ENCODE measurements around the gene PTPRD. TPM values are rescaled to one million over a fixed set of nuclear protein-coding genes. Genes with fewer than 3 reads are reported as not detected.
A peak's percentile ranks its signal among the peaks of the same experiment; 100 is the strongest.

PTPRD gene
- total RNA-seq, 2 donors from 2014 or later: 97.4 to 101 TPM

- 89% methylated on average over 1 of the region's 1 CpG; no CpG with 5 or more reads in 1 of the 2 experiments for WGBS, 2 experiments (ENCODE audit: insufficient coverage in 1 of 2, insufficient read length in 1 of 2)
- no peak for TF ChIP-seq CTCF (conservative IDR thresholded peaks at IDR 0.05)
- no peaks in the 10 kb centered on the region for H3K36me3 Mint-ChIP-seq (ENCODE audit: low read depth)
Observed at GRCh38 chr9:8388132-8388531, 2224.7 kb downstream of the PTPRD start.

GRCh38 chr9:8384091-8384490 lies 2228.7 kb downstream of the PTPRD start:
- H3K27me3 Mint-ChIP-seq (ENCODE audit: insufficient read depth): no peaks in the 10 kb centered on the region
- H3K27ac ChIP-seq (ENCODE audit: low read depth, low read length): no peak overlapping the region

More at GRCh38 chr9:8388132-8388531, 2224.7 kb downstream of the PTPRD start:
- H3K4me1 Mint-ChIP-seq: peaks cover 12% of the 10 kb centered on the region
- Histone ChIP-seq H3K27ac (ENCODE audit: low read depth, low read length) (no peak overlapping the region), H3K4me1 (ENCODE audit: control insufficient read depth, insufficient read depth, low read length) (no peaks in the 10 kb centered on the region), H3K9me3 (ENCODE audit: control insufficient read depth, low read length) (no peaks in the 10 kb centered on the region), H3K36me3 (ENCODE audit: control insufficient read depth, insufficient read depth, low read length) (no peaks in the 10 kb centered on the region), H3K9ac (ENCODE audit: extremely low read depth, low read length, poor library complexity, severe bottlenecking) (no peak overlapping the region), H3K4me3 (ENCODE audit: low read length) (no peak overlapping the region), H3K27me3 (ENCODE audit: control insufficient read depth, insufficient read depth, low read length, poor library complexity, severe bottlenecking) (no peaks in the 10 kb centered on the region)
- H3K4me3 Mint-ChIP-seq: no peak overlapping the region
- no peaks in the 10 kb centered on the region for H3K27me3 Mint-ChIP-seq (ENCODE audit: insufficient read depth)
- H3K9me3 Mint-ChIP-seq: no peaks in the 10 kb centered on the region
- H3K27ac Mint-ChIP-seq: no peak overlapping the region
- DNase-seq: no peak

GRCh38 chr9:8382777-8383527 lies 2229.8 kb downstream of the PTPRD start:
- WGBS, 2 experiments (ENCODE audit: insufficient coverage in 1 of 2, insufficient read length in 1 of 2): 55 to 70% methylated on average over 3 to 4 of the region's 4 CpGs
- no peak overlapping the region for H3K27ac ChIP-seq (ENCODE audit: low read depth, low read length)
- DNase-seq: no peak

More at GRCh38 chr9:8384091-8384490, 2228.7 kb downstream of the PTPRD start:
- Histone ChIP-seq H3K9ac (ENCODE audit: extremely low read depth, low read length, poor library complexity, severe bottlenecking) (no peak overlapping the region), H3K27me3 (ENCODE audit: control insufficient read depth, insufficient read depth, low read length, poor library complexity, severe bottlenecking) (no peaks in the 10 kb centered on the region), H3K4me3 (ENCODE audit: low read length) (no peak overlapping the region), H3K36me3 (ENCODE audit: control insufficient read depth, insufficient read depth, low read length) (no peaks in the 10 kb centered on the region), H3K4me1 (ENCODE audit: control insufficient read depth, insufficient read depth, low read length) (peaks cover 13% of the 10 kb centered on the region), H3K9me3 (ENCODE audit: control insufficient read depth, low read length) (no peaks in the 10 kb centered on the region)
- peaks cover 29% of the 10 kb centered on the region for H3K4me1 Mint-ChIP-seq
- no peaks in the 10 kb centered on the region for H3K36me3 Mint-ChIP-seq (ENCODE audit: low read depth)
- DNase-seq: no peak
- WGBS, 2 experiments (ENCODE audit: insufficient coverage in 1 of 2, insufficient read length in 1 of 2): 97 to 100% methylated on average over 2 to 3 of the region's 3 CpGs
- H3K9me3 Mint-ChIP-seq: no peaks in the 10 kb centered on the region
- H3K4me3 Mint-ChIP-seq: no peak overlapping the region
- TF ChIP-seq CTCF (conservative IDR thresholded peaks at IDR 0.05): no peak
- H3K27ac Mint-ChIP-seq: no peak overlapping the region

More at GRCh38 chr9:8382777-8383527, 2229.8 kb downstream of the PTPRD start:
- H3K36me3 Mint-ChIP-seq (ENCODE audit: low read depth): no peaks in the 10 kb centered on the region
- peak overlapping the region; percentile 35 for H3K9ac ChIP-seq (ENCODE audit: extremely low read depth, low read length, poor library complexity, severe bottlenecking)
- no peaks in the 10 kb centered on the region for H3K9me3 Mint-ChIP-seq
- H3K4me3 ChIP-seq (ENCODE audit: low read length): peak overlapping the region; percentile 31
- no peak for TF ChIP-seq CTCF (conservative IDR thresholded peaks at IDR 0.05)
- no peaks in the 10 kb centered on the region for H3K27me3 Mint-ChIP-seq (ENCODE audit: insufficient read depth)
- H3K27me3 ChIP-seq (ENCODE audit: control insufficient read depth, insufficient read depth, low read length, poor library complexity, severe bottlenecking): no peaks in the 10 kb centered on the region
- no peaks in the 10 kb centered on the region for H3K9me3 ChIP-seq (ENCODE audit: control insufficient read depth, low read length)
- peak overlapping the region; percentile 81 for H3K27ac Mint-ChIP-seq
- no peaks in the 10 kb centered on the region for H3K36me3 ChIP-seq (ENCODE audit: control insufficient read depth, insufficient read depth, low read length)
- peaks cover 29% of the 10 kb centered on the region for H3K4me1 Mint-ChIP-seq
- H3K4me3 Mint-ChIP-seq: no peak overlapping the region
- H3K4me1 ChIP-seq (ENCODE audit: control insufficient read depth, insufficient read depth, low read length): peaks cover 13% of the 10 kb centered on the region

All from endodermal cell (in vitro differentiated cells).